ENCODE measurements around the gene CMC4.

DNA sequence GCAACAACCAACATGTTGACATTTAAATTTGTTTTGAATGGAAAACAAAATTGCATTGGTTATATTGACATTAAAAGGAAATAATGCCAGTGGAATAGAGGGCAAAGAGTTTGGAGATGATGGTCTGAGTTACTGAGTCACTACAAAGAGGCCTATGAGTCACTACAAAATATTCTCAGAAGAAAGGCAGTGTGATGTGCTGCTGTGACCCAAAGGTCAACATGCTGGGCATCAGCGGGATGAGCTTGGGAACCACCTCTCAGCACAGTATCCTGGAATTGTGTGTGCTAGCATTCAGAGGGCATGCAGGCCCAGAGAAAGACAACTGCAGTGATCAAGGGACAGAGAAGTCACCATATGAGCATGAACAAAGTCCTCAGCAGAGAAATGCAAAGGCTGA is 2.8 kb downstream of the CMC4 start:
- TF ChIP-seq, protein P1, sequence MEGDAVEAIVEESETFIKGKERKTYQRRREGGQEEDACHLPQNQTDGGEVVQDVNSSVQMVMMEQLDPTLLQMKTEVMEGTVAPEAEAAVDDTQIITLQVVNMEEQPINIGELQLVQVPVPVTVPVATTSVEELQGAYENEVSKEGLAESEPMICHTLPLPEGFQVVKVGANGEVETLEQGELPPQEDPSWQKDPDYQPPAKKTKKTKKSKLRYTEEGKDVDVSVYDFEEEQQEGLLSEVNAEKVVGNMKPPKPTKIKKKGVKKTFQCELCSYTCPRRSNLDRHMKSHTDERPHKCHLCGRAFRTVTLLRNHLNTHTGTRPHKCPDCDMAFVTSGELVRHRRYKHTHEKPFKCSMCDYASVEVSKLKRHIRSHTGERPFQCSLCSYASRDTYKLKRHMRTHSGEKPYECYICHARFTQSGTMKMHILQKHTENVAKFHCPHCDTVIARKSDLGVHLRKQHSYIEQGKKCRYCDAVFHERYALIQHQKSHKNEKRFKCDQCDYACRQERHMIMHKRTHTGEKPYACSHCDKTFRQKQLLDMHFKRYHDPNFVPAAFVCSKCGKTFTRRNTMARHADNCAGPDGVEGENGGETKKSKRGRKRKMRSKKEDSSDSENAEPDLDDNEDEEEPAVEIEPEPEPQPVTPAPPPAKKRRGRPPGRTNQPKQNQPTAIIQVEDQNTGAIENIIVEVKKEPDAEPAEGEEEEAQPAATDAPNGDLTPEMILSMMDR (IDR thresholded peaks at IDR 0.05) = no peak
- TF ChIP-seq POLR2A (IDR thresholded peaks at IDR 0.05) = no peak

Measured in testis (tissue), 2 donors.